ENCODE measurements around the gene CCDC78.

CCDC78 gene

DNA sequence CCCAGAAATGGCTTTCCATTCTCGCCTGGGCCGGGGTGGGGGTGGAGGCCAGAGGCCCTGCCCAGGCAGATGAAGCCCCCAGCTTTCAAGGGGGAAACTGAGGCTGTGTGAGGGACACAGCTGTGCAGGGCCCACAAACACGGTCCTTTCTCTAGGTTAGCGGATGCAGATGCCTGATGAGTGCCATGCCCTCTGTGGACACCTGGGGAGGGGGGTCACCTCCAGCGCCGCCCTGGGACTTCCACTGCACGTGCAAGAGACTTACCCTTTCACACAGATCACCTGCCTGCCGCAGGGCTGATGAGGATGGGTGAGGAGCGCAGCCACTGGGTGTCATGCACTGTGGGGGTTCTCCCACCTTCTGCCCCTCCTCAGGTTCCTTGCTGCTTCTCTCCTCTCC is 7.9 kb downstream of the CCDC78 start:
- no peak overlapping the region for H3K9ac ChIP-seq (ENCODE audit: low read depth, low read length, poor library complexity, severe bottlenecking)
- H3K4me1 ChIP-seq (ENCODE audit: insufficient read depth, low read length, poor library complexity, severe bottlenecking) = peaks cover 7% of the 10 kb centered on the region
- no peak overlapping the region for H2AFZ ChIP-seq (ENCODE audit: low read length)
- H3K9me3 ChIP-seq (ENCODE audit: insufficient read depth, low read depth, low read length) = no peaks in the 10 kb centered on the region
- H3K4me2 ChIP-seq (ENCODE audit: low read depth, low read length, poor library complexity, severe bottlenecking) = no peak overlapping the region
- TF ChIP-seq EZH2phosphoT487 (IDR thresholded peaks at IDR 0.05; ENCODE audit: borderline replicate concordance) = no peak
- TF ChIP-seq, protein P1, sequence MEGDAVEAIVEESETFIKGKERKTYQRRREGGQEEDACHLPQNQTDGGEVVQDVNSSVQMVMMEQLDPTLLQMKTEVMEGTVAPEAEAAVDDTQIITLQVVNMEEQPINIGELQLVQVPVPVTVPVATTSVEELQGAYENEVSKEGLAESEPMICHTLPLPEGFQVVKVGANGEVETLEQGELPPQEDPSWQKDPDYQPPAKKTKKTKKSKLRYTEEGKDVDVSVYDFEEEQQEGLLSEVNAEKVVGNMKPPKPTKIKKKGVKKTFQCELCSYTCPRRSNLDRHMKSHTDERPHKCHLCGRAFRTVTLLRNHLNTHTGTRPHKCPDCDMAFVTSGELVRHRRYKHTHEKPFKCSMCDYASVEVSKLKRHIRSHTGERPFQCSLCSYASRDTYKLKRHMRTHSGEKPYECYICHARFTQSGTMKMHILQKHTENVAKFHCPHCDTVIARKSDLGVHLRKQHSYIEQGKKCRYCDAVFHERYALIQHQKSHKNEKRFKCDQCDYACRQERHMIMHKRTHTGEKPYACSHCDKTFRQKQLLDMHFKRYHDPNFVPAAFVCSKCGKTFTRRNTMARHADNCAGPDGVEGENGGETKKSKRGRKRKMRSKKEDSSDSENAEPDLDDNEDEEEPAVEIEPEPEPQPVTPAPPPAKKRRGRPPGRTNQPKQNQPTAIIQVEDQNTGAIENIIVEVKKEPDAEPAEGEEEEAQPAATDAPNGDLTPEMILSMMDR (conservative IDR thresholded peaks at IDR 0.05; ENCODE audit: low read length) = no peak
- H3K9me2 ChIP-seq (replicated peaks; ENCODE audit: low read depth, low read length) = no peaks in the 10 kb centered on the region
- H3K36me3 ChIP-seq (ENCODE audit: insufficient read depth, low read length) = no peaks in the 10 kb centered on the region
- no peaks in the 10 kb centered on the region for H3K79me2 ChIP-seq (ENCODE audit: insufficient read depth, low read length)
- H4K20me1 ChIP-seq (ENCODE audit: insufficient read depth, low read length, poor library complexity, severe bottlenecking) = no peaks in the 10 kb centered on the region
- no peaks in the 10 kb centered on the region for H3F3A ChIP-seq (ENCODE audit: low read depth)
- no peak overlapping the region for H3K4me3 ChIP-seq (ENCODE audit: low read length, poor library complexity, severe bottlenecking)
- H3K27me3 ChIP-seq (ENCODE audit: insufficient read depth, low read length, poor library complexity, severe bottlenecking) = no peaks in the 10 kb centered on the region

DNA sequence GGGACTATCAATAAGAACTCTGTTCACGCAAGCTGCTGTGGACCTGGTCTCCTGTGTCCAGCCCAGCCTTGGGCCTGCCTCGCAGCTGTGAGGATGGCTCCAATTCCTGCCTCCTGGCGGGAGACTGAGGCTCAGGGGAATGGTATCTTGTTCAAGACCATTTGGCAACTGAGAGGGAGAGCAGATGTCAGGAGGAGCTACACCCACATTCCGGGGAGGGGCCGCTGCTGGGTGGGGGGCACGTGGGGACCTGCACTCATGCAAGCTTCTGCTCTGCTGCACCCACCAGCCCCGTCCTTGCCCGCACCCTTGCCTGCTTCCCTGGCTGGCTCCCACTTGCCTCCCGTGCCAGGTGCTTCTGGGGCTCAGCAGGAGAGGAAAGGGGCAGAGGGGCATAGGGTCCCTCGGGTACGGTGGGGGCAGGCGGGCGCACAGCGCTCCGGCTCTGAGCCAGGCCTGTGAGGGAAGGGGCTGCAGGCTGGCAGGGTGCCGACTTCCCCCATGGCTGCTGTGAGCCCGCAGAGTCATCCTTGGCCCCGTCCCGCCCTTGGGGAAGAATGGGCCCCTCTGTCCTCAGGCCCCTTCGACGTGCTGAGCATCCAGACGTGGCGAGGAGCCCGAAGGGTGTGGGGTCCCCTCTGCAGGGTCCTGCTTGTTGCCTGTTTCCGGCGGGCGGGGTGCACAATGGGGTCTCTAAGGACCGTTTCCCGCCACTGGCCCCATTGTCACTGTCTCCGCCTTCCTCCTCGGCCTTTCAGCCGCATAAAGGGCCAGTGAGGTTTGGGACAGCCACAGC is 8.6 kb downstream of the CCDC78 start:
- no peak overlapping the region for H3K9ac ChIP-seq (ENCODE audit: low read depth, low read length, poor library complexity, severe bottlenecking)
- H3K36me3 ChIP-seq (ENCODE audit: insufficient read depth, low read length) = no peaks in the 10 kb centered on the region
- no peaks in the 10 kb centered on the region for H3F3A ChIP-seq (ENCODE audit: low read depth)
- no peaks in the 10 kb centered on the region for H4K20me1 ChIP-seq (ENCODE audit: insufficient read depth, low read length, poor library complexity, severe bottlenecking)
- no peaks in the 10 kb centered on the region for H3K79me2 ChIP-seq (ENCODE audit: insufficient read depth, low read length)
- TF ChIP-seq, protein P1 (conservative IDR thresholded peaks at IDR 0.05; ENCODE audit: low read length) = no peak
- H2AFZ ChIP-seq (ENCODE audit: low read length) = no peak overlapping the region
- peaks cover 7% of the 10 kb centered on the region for H3K4me1 ChIP-seq (ENCODE audit: insufficient read depth, low read length, poor library complexity, severe bottlenecking)
- H3K9me3 ChIP-seq (ENCODE audit: insufficient read depth, low read depth, low read length) = no peaks in the 10 kb centered on the region
- H3K9me2 ChIP-seq (replicated peaks; ENCODE audit: low read depth, low read length) = no peaks in the 10 kb centered on the region
- no peak overlapping the region for H3K4me3 ChIP-seq (ENCODE audit: low read length, poor library complexity, severe bottlenecking)
- no peaks in the 10 kb centered on the region for H3K27me3 ChIP-seq (ENCODE audit: insufficient read depth, low read length, poor library complexity, severe bottlenecking)
- H3K4me2 ChIP-seq (ENCODE audit: low read depth, low read length, poor library complexity, severe bottlenecking) = no peak overlapping the region

DNA sequence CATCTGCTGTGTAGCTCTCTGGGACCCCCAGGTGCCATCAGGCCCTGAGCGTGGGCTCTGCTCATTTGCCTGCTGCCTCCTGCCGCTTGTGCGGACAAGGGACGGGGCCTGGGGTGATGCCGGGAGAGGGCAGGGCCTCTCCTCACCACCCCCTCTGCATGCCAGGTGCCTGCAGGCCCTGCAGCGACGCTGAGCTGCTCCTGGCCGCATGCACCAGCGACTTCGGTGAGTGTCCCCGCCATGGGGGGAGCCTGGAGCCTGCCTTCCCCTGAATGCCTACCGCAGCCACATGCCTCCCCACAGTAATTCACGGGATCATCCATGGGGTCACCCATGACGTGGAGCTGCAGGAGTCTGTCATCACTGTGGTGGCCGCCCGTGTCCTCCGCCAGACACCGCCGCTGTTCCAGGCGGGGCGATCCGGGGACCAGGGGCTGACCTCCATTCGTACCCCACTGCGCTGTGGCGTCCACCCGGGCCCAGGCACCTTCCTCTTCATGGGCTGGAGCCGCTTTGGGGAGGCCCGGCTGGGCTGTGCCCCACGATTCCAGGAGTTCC is 9.4 kb downstream of the CCDC78 start:
- no peaks in the 10 kb centered on the region for H3K9me3 ChIP-seq (ENCODE audit: insufficient read depth, low read depth, low read length)
- H3K4me3 ChIP-seq (ENCODE audit: low read length, poor library complexity, severe bottlenecking) = no peak overlapping the region

More for the DNA sequence above, 9.4 kb downstream of the CCDC78 start:
- Histone ChIP-seq H3K36me3 (ENCODE audit: insufficient read depth, low read length) (no peaks in the 10 kb centered on the region), H2AFZ (ENCODE audit: low read length) (no peak overlapping the region), H4K20me1 (ENCODE audit: insufficient read depth, low read length, poor library complexity, severe bottlenecking) (no peaks in the 10 kb centered on the region), H3K4me1 (ENCODE audit: insufficient read depth, low read length, poor library complexity, severe bottlenecking) (peaks cover 7% of the 10 kb centered on the region), H3K79me2 (ENCODE audit: insufficient read depth, low read length) (no peaks in the 10 kb centered on the region), H3F3A (ENCODE audit: low read depth) (no peaks in the 10 kb centered on the region), H3K27me3 (ENCODE audit: insufficient read depth, low read length, poor library complexity, severe bottlenecking) (no peaks in the 10 kb centered on the region), H3K9me2 (replicated peaks; ENCODE audit: low read depth, low read length) (no peaks in the 10 kb centered on the region), H3K9ac (ENCODE audit: low read depth, low read length, poor library complexity, severe bottlenecking) (no peak overlapping the region), H3K4me2 (ENCODE audit: low read depth, low read length, poor library complexity, severe bottlenecking) (no peak overlapping the region)
- no peak for TF ChIP-seq EZH2phosphoT487 (IDR thresholded peaks at IDR 0.05; ENCODE audit: borderline replicate concordance)
- TF ChIP-seq, protein P1 (conservative IDR thresholded peaks at IDR 0.05; ENCODE audit: low read length) = no peak
